Left forelimb (tissue), 1 donor: ENCODE data around the gene TMSB4X.
"Not testable (repeated sequence)": the region's sequence is repeated elsewhere in the genome, so short reads cannot be mapped to it uniquely, and the experiment has no call there.

Experiments used
- DNase-seq: peaks from one replicate; pipeline ENCODE4 v3.0.0-alpha.2; 2018; ENCODE audit warnings: low spot score

TMSB4X gene

DNA sequence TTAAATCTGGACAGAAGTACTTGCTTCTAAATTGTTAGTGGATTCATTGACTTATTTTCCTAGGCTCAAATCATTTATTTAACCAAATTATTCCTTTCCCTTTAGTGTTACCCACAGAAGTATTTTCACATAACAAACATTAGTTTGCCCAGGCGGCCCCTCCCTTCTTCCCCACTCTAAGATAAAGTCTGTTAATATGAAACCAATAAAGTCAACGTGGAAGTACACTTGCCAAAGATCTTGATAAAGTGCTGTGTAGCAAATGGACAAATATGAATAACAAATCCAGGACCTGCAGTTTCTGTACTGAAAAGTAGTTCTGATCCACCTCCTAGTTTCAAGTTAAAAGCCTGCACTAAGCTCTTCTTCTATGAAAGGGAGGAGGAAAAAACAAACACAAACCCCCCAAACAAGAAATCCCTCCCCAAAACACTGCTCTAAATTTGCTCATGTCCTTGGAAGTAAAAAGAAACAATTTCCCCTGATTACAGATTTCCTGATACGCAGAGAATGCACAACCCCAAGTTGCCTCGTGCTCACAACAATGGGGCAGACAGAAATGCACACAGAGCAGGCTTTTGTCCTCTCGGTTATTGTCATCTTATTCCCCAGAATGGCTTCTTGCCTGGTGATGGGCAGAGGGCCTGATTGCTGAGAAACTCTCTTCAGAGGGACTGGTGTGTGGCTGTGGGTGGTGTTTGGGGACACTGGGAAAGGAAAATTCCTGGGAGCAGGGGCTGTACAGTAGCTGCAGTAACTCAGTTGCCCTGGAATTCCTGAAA is 23.2 kb downstream of the TMSB4X start:
- no peak for DNase-seq

DNA sequence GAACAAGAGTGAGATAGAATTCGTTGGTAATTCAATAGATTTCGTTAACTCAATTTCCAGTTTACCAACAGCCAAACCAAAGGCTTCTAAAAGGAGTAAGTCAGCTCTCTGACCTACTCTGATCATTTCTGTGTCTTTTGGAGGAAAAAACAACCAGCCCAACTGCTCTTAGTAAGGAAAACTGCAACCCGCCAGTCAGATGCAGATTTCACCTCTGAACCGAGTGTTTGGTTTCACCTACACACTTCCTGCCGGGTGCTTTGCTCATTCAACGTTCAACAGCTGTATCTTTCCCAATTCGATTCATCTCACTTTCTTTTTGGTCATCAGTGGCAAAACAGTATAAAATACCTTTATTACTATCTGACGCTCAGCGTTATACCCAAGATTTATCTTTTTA is 24.5 kb downstream of the TMSB4X start:
- DNase-seq, result no peak

DNA sequence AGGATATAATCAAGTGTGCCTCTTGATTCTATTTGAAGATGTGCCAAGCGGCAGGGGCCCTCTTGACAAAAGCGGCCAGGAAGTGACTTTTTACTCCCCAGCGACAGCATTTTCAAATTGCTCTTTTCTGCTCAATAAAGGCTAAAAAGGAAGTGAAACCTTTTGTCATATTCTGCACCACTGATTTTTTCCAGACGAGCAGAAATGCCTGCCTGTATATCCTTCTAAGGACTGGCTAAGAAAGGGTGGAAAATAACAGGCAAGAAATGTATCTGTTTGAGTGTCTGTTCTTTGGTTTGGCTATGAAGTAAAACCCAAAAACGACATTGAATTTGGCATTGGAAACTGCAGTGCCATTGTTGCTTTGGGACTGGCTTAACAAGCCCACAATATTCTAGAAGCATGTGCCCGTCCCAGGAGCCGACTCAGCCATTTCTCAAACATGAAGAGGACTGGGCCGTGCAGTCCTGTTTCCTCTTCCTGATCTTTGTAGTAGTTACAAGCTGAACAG is 25.4 kb downstream of the TMSB4X start:
- no peak for DNase-seq

DNA sequence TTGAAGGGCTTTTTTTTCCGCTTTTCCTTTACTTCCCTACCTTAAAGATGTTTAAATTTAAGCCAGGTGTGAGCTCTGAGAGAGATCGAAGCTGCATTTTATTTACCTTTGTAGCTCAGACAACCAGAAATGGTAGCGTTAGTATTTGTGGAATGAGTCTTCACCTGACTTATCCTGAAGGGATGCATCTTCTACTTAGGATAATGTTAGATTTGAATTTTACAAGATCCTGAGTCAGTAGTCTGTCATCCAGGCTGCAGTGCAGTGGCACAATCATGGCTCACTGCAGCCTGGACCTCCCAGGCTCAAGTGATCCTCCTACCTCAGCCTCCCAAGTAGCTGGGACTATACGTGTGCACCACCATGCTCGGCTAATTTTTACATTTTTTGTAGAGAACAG is 26.2 kb downstream of the TMSB4X start:
- no peak for DNase-seq

DNA sequence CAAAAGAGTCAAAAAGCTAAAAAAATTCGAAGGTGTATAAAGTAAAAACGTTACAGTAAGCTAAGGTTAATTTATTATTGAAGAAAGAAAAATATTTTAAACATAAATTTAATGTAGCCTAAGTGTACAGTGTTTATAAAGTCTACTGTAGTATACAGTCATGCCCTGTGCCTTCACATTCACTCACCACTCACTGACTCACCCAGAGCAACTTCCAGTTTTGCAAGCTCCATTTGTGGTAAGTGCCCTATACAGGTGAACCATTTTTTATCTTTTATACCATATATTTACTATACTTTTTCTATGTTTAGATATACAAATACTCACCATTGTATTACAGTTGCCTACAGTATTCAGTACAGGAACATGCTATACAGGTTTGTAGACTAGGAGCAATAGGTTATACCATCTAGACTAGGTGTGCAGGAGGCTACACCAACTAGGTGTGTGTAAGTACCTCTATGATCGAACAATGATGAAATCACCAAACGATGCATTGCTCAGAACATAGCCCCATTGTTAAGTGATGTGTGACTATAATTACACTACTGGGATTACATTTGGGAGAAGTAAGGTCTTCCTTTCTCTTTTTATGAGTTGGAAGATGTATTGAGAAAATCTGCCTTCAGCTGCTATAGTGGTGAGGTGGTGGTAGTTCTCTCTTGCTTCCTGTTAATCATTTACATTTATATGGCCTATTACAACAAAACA is 27.2 kb downstream of the TMSB4X start:
- DNase-seq, result no peak

DNA sequence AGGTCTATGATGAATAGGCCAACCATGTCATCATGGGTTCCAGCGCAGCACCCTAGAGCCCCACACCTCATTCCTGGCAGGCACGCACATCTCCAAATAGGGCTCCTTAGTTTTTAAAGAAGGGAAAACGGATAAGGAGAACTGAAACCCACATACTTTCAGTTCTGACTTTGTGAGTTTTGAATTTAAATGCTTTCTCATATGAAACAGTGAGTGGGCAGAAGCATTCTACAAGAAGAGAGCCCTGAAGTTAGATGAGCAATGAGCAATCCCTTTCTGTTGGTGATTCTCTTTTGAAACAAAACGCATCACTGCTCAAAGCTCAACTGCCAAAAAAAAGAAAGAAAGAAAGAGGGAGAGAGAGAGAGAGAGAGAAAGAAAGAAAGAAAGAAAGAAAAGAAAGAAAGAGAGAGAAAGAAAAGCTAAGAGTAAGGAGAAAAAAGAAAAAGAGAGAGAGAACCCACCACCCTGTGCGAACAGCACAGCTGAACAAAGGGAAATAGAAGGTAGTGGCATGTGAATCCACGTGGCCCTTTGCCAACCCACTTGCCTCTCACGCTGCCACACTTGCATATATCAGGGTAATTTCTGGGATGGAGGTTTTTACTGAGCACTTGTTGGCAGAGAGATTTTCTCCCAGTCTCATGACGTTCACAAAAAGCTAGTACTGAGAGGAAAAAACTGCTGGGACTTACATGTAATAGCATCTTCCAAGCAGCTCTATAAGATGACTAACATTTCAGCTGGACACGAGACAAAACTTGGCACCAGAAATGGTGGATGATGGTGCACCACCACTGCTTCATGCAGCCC is 31.0 kb downstream of the TMSB4X start:
- DNase-seq, result no peak

DNA sequence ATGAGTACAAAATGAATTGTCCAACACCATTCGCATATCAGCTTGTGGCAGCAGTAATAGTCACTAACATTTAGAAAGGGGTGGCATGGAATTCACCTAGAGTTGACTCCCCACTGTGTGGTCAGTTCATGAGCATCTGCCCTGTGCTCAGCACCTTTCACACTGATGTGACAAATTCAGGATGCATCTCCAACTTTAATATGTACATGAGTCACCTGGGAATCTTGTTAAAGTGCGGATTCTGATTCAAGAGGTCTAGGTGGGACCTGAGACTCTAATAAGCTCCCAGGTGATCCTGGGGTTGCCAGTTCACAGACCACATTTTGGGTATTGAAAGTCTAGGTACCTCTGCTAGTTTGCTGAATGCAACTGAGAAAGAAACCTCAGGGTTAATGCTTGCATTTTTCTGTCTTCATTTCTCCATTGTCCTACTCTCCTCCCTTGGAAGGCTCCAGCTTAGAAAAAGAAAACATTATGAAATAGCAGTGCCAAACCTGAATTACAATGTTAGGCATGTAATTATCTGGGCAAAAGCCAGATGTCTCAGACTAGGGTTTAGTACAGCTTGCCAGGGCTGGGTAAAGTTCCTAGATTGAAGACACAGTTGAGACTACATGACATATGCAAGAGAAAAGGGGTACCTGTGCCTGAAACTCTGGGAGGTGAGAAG is 32.7 kb downstream of the TMSB4X start:
- DNase-seq, result no peak

DNA sequence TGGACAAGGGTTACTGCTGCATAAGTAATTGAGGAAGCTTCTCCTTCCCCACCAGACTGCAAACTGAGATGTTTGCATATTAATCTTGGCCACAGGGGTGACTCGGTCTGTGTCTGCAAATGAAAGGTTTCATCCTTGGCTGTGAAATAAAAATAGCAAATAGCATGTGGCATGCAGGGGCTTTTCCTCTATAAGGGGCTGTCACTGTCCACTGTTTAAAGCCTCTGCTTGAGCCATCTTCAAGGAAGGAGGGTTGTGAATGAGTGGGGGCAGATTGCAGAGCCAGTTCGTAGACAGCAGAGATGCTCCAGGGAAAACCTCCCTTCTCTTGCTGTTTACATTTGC is 33.3 kb downstream of the TMSB4X start:
- DNase-seq, result no peak

DNA sequence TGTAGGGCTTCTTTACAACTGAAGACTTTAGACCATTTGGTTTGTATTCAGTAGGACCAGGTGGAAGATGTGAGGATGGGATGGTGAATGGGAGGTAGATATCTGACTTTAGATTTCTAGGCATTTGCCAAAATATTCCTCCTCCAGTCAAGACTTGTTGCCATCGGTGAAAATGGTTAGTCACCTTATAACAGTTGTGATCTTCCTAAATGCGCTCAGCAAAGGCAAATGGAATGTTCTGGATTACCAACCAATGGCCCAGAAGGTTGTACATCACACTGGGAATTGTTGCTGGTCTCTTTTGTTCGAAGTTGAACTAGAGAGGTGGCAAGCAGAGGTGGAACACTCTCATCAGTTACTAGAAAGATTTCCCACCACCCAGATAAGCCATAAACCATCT is 33.9 kb downstream of the TMSB4X start:
- DNase-seq, result no peak

DNA sequence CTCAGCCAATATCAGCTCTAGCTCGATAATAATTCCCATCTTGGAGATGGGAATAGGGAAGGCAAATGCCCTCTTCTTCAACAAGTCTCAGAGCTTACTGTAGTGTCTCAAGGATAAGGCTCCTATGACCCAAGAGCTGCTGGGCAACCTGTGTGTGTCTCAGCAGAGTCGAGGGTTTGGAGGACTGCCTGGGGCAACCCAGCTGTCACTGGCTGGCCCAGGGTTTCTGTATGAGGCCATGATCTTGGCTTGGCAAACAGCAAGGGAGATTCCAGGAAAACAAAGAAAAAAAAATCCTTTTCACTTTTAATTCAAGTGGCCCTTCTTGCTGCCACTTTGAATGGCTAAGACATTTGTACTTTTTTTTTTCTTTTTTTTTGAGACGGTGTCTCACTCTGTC is 34.4 kb downstream of the TMSB4X start:
- no peak for DNase-seq

DNA sequence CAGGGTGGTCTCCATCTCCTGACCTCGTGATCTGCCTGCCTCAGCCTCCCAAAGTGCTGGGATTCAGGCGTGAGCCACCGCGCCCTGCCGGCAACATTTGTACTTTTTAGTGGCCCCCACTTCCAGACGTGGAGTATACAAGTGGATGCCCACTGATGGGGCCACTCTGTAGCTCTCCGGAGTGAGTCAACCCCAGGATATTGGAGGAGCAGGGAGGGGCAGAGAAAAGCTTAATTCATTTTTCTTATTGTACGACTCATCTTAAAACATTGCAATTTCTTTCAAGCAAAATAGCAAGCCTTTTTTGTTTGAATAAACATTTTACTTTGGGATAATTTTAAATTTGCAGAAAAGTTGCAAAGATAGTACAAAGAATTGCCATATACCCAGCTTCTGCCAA is 34.9 kb downstream of the TMSB4X start:
- DNase-seq, result no peak

DNA sequence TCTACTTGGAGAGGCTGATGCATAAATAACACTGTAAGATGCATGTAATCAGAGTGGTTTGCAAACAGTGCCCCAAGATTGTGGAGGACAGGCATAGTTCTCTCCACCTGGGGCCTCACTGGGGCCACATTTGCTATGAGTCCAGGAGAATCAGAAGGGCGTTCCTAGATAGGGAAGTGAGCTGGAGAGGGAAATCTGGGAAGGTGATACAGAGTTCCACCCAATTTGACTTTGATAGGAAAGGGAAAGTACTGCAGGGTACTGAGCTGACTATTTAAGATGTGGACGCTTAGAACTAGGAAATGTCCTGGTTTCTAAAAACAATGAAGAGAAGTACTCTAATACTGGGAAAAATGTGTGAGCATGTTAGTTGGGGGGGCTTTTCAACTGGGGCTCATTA is 35.6 kb downstream of the TMSB4X start:
- DNase-seq, result no peak

DNA sequence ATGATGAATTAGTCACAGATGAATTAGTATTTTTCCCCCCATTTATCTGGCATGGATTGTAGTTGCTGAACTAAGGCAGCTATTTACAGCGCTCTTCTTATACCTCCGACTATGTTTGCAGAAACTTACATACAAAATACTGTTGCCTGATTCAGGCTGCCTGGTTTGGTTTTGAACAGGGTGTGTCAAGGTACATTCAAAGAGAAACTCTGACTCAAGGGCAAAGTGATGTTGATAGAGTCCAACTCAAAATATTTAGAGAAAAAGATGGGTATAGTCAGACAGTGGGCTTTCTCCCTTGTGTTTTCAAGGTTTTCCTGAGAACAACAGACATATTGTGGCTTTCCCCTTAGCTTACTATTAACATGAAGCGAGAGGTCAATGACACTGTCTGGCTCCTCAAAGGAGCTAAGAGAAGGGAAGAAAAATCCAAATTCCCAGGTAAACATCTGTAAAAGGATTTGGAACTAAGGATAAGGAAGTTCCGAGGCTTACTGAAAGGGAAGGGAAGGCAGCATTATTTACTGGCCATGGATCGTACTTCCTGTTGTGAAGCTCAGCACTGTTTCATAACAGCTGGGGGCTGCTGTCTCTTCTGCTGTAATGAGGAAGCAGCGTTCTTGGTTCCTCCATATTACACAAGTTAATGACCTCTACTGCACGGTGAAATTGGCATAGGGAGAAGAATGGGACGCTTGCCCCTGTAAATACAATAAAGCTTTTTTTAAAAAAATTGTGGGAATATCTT is 38.6 kb downstream of the TMSB4X start:
- no peak for DNase-seq

DNA sequence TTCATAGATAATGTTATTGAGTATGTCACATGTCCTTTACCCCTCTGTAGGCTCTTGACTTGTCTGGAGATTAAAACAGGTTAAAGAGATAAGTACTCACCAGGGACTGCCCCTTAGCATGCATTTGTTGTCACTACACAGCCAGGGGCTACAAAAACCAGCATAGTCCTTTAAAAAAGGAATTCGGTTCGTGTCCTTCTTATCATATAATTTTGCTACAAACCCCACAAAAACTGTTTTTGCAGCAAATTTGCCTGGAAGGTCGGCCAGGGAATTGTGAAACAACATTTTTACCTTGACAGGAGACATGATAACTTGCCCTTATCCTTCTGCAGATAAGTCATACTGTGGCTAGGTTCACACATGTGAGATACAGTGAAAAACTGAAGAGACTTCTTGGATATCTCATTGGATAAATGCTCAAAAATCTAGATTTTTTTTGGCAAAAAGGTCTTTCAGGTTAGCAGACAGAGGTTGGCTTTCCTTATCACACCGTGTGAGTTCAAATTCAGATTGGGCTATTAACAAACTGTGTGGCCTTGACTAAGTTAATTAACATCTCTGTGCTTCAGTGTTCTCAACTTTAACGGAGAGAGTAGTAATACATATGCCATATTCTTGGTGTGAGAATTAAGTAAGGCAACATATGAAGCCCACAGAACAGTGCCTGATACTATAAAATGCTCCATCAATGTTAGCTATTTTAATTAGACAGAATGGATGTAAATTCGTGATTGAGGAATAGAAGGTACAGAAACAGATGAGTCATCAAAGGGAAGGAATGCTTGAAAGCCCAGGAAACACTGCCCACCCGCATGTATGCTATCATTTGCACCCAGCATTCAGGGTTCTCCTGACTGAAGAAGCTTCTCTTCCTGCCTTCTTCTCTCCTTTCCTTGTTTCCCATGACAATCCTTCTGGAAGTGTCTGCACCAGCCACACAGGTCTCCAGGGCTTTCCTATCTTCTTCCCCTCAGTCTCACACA is 39.5 kb downstream of the TMSB4X start:
- DNase-seq, result no peak

DNA sequence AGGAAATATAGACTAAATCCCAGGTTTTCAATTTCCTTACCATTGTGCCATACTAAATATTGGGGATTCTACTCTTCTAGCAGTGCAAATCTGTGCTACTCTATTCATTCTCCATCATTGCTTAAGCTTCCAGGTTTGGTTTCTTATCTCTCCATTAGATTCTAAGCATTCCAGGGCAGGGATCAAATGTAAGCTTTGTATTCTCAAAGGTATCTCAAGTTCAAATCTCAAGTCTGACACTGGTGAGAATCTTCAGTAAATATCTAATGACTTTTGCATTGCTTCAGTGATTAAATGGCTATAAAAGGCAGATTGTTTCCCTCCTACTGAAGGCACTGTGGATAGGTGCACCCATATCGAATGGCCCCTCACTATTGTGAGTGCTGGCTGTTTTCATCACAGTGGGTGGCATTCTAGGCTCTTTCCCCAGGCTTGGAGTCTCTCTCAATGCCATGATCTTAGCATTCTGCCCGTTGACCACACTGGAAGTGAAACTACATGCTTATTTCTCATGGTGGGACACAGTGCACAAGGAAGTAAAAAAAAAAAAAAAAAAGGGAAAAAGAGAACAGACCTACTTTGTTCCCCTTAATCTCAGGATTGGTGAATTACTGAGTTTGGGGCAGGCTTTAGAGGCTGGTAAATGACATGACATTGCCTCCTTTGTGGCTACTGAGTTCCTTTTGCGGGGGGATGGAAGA is 40.8 kb downstream of the TMSB4X start:
- DNase-seq, result no peak

DNA sequence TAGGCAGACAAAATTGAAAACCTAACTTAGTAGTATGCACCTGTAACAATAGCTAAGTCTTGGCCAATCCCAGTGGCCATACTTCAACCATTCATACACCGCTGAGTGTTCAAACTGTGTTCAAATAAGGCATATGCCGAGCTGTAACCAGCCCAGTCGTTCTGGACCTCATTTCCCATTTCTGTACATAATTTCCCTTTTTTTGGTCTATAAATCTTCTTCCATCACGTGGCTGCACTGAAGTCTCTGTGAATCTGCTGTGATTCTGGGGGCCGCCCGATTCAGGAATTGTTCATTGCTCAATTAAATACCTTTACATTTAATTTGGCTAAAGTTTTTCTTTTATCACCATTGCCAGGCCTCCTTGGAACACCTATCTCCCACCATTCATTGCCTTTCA is 41.8 kb downstream of the TMSB4X start:
- DNase-seq, result not testable (repeated sequence)

DNA sequence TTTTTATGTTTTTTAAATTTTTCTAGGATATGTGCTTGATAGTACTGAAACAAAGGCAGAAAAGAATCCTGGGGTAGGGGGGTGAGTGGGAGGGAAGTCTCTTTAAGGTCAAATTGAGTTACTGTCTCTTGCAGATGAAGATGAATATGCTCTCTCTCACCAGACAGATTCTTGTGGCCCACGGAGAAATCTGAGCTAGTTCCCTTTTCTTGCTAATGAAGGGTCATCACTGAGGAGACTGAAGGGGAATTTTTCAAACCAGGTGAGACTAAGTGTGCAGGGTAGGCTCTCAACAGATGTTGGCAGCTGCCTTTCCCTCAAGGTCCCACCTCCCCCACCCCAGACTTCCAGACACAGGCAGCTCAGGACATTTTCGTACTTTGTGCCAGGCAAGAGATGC is 48.0 kb downstream of the TMSB4X start:
- DNase-seq, result no peak

DNA sequence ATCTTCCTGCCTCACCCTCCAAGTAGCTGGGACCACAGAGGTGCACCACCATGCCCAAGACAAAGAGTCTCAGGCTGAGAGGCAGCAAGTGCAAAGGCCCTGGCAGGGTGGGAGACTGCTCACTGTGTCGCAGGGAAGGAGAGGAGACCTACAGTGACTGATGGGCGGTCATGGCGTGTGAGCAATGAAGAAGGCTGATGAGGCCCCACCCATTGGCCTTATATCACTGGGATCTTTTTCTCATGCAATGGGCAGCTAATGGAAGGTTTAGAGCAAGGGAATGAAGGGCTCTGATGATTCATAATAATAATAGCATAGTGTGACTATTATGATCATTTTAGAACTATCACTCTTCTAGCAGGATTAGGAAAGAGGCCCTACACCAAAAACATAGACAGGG is 48.7 kb downstream of the TMSB4X start:
- no peak for DNase-seq

DNA sequence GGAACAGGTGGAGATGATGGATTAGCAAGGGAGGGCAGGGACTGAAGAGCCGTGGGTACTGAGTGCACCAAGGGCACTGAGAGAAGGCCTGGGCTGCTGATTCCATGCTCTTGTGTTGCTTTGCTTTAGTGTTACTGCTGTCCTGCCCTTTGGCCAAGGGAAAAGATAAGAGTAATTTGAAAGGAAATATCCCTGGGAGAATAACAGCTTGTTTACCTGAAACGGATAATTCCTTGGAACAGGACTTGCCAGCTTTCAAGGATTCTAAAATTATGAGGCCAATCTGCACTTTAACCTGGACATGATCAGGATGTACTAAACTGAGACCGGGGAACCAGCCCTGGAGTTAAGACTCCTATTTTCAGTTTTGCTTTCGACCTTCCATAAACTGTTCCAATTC is 49.1 kb downstream of the TMSB4X start:
- no peak for DNase-seq

DNA sequence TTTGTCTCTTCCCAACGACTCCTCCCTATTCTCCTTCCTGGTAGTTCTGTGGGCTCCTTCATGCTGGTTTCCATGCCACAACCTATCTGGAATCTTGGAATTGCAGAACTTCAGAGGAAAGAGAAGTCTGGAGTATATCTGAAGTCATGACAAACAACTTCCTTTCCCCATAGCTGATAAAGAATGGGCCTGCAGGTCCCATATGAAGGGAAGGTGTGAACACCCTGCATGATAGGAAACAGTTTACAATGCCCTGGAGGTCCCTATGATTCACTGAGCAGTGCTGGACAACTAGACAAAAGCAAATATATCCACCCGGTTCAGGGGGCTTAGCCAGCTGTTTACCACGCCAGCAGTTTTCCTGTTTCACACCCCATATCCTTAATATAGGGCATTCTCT is 50.1 kb downstream of the TMSB4X start:
- DNase-seq, result no peak
